ENCODE data around the gene SF3B2.
"Not testable (repeated sequence)": the region's sequence is repeated elsewhere in the genome, so short reads cannot be mapped to it uniquely, and the experiment has no call there.

Gene SF3B2, protein sequence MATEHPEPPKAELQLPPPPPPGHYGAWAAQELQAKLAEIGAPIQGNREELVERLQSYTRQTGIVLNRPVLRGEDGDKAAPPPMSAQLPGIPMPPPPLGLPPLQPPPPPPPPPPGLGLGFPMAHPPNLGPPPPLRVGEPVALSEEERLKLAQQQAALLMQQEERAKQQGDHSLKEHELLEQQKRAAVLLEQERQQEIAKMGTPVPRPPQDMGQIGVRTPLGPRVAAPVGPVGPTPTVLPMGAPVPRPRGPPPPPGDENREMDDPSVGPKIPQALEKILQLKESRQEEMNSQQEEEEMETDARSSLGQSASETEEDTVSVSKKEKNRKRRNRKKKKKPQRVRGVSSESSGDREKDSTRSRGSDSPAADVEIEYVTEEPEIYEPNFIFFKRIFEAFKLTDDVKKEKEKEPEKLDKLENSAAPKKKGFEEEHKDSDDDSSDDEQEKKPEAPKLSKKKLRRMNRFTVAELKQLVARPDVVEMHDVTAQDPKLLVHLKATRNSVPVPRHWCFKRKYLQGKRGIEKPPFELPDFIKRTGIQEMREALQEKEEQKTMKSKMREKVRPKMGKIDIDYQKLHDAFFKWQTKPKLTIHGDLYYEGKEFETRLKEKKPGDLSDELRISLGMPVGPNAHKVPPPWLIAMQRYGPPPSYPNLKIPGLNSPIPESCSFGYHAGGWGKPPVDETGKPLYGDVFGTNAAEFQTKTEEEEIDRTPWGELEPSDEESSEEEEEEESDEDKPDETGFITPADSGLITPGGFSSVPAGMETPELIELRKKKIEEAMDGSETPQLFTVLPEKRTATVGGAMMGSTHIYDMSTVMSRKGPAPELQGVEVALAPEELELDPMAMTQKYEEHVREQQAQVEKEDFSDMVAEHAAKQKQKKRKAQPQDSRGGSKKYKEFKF
- total RNA-seq = 225 to 260 (median 242) reads per million in 4 donors

GRCh38 chr11:66051766-66052663, at the start of gene SF3B2:
SF3B2 (plus strand) TSS chr11:66052364; CDS start chr11:66052385, 21 bp downstream.
- DNase-seq = peak; percentile 92 to 100 (median 95)

DNA sequence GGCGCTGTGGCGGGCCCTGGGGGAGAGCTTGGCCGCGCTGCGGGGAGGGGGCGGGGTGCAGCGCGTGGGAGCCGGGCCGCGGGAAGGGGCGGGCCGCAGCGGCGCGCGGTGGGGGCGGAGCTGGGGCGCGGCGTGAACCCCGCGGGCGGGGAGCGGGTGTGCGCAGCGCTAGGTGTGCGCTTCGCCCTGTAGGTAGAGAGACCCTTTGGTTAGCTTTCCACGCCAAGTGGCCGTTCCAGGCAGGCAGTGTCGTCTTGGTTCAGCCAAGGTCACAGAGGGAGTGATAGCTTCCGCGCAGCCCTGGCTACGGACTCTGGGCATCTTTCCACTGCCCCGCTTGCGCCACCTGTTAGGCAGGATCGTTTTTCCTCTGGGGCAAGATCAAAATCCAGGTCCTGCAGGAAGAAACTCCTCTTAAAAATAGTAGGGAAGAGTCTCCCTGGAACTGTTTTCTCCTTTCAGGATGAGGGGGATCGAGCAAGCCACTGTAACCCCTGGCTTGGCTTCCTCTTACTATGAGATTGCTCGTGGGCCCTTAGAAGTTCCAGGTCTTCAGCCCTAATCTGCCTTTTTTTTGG, 49.4 kb upstream of the SF3B2 start:
- peak in 1 of 5 donors; percentile 78 for DNase-seq

DNA sequence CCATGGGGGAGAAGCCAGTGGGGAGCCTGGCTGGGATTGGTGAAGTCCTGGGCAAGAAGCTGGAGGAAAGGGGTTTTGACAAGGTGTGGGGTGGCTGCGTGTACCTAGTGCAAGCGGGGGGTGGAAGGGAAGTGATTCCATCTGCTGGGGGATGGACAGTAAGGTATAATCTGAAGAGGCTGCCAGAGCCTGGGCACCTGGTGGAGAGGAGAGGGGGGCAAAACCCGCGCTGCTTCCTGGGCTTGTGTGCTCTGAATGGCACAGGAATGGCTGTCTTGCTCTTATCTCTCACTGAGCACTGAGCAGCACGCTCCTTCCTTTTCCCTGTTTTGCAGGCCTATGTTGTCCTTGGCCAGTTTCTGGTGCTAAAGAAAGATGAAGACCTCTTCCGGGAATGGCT, 48.9 kb upstream of the SF3B2 start:
- DNase-seq = no peak

- no peak for DNase-seq
Measured at GRCh38 chr11:66004186-66004585, 48.0 kb upstream of the SF3B2 start.

- no peak for DNase-seq
Measured at GRCh38 chr11:66006134-66006890, 45.9 kb upstream of the SF3B2 start.

DNA sequence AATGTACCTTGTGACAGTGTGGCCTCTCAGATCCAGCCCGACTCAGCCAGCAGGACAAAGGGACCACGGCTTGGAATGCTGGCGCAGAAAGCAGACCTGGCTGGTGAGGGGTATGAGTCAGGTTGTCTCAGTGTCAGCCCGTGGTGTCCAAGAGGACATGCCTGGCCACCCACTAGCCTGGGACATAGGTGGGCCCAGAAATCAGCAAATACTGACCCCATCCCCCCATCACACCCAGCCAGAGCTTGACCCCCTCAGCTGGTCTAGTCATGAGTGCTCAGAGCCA, 45.3 kb upstream of the SF3B2 start:
- DNase-seq = no peak

DNA sequence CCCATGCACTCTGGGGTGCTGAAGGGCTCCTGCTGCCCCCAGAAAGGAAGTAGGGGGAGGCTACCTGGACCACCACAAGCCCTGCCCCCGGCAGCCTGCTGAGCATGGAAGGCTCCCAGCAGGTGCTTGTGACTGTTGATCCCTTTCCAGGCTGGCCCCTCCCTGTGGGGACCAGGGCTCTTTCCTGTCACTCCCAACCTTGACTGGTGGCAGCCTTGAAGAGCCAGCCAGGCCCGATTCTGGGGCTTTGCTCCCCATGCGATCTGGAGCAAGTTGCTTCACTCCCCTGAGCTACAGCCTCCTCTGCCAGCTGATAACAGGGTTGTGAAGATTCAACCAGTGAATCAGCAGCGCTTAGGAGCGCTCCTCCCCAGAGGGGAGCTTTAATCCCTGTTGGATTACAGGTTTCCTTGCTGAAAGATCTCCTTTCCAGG, 44.9 kb upstream of the SF3B2 start:
- no peak for DNase-seq

DNA sequence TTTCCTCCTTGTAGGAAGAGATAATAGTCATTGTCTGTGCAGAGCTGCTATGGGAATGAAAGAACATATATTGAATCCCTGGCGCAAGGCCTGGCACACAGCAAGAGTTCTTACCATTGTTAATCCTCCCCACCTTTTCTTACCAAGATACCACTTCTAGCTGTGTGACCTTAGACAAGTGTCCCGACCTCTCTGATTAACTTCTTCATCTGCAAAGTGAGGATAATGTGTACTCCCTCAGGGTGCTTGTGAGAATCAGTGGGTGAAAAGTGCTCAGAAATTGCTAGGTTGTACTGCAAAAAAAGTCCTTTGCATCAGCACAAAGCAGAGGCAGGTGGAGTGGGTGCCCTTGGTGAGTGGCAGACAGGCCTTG, 44.1 kb upstream of the SF3B2 start:
- no peak for DNase-seq

DNA sequence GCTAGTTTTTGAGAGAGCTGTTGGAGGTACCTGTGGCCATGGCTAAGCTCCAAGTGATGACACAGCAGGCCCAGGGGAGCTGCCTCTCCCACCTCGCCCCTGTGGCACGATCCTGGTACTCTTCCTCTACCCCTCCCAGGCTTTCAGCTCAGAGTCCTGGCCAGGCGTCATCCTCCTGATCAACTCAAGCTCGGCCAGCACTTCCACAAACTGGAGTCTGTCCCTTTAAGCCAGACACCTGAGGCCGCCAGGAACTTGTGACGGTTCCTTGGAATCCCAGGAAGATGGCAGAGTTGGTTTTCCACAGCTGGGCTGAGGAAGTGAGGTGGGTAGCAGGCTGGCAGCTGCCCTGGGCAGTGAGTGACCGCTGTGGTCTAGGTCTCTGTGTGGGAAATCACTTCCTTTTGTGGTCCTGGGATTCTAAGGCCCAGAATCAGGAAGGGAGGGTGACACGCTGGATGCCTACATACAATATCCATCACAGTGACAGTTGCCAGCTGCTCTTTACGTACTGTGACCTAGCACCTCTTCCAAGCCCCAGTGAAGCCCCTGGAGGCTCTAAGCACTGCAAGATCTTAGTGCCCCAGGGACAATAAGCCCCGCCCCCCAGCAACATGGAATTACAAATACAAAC, 43.6 kb upstream of the SF3B2 start:
- no peak for DNase-seq

DNA sequence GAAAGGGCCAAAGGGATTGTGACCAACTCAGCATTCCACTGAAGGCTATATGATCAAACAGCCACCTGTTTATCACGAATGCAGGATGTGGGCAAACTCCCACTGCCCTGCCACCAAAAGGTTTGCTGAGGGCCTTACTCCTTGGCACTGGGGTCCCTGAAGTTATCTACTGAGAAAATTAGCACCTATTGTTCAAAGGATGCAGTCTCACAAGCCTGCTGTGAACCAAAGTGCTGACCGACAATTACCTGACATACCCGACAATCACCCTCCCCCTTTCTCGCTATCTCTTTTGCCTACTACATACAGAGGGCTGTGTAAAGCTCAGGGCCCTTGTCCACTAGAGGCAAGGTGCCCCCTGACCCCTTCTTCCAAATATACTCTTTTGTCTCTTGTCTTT, 42.1 kb upstream of the SF3B2 start:
- DNase-seq = not testable (repeated sequence)

DNA sequence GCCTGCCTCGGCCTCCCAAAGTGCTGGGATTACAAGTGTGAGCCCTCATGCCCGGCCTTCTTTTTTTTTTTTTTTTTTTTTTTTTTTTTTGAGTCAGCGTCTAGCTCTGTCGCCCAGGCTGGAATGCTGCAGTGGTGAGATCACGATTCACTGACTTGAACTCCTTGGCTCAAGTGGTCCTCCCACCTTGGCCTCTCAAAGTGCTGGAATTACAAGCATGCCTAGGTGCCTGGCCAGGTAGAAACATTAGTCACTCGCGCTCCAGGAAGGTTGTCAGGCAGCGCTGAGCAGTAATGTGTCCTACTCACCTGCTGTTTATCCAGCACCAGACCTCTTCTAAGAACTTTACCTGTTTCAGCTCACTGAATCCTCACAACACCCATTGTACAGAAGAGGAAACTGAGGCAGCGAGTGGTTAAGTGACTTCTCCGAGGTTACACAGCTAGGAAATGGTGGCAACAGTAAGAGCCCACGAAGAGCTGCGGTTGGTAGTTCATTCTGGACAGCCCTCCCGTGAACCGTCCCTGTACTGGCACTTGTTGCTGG, 40.9 kb upstream of the SF3B2 start:
- DNase-seq = no peak

DNA sequence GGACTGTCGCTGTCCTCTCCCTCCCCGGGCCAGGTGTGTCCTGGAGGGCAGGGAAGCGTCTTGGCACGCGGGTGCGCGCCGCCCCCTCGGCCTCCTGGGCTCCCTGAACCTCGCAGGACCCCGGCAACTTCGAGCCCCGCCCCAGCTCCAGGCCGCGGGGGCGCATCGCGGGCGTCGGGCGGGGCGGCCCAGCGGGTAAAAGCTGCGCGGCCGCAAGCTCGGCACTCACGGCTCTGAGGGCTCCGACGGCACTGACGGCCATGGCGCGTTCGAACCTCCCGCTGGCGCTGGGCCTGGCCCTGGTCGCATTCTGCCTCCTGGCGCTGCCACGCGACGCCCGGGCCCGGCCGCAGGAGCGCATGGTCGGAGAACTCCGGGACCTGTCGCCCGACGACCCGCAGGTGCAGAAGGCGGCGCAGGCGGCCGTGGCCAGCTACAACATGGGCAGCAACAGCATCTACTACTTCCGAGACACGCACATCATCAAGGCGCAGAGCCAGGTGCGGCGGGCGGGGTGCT, 40.3 kb upstream of the SF3B2 start, which contains the start of gene CST6:
Gene CST6, plus strand, starts transcription at position 224 of the 519 bp plus-strand sequence. Its CDS starts 37 bp downstream, at position 261.
- DNase-seq = no peak

DNA sequence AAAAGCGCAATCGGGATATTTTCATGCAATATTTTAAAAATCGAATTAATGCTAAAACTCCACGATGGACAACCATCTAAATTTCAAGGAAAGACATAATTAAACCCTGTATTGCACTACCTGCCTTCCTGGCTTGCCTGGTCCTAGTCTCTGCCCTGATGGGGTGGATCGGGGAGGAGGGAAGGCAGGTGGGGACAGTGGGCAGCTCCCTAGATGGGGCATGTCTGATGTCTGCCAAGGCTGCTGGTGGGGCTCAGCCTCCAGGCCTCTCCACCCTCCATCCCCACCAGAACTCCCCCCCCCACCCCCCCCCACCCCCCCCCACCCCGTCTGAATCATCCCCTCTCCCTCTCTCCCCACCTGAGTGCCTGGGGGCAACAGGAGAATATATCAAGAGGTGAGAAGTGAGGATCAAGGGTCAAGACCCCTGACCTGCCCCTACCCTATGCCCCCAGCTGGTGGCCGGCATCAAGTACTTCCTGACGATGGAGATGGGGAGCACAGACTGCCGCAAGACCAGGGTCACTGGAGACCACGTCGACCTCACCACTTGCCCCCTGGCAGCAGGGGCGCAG, 39.7 kb upstream of the SF3B2 start:
- DNase-seq = no peak

GRCh38 chr11:66012946-66013761, 39.0 kb upstream of the SF3B2 start:
- DNase-seq = no peak

DNA sequence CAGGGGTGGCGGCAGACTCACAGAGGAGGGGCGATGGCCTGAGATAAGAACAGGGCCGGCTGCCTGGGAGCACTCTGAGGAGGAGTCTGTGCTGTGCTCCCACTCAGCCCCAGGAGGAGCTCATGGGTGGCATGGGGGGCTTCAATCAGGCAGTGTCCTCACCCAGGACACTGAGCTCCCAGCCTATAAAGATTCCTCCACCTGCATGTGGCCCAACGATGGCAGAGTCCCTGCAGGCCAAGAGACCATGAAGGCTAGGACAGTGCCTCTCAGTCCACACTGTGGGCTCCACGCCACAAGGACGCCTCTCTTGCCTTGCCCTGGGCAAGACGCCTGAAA, 38.4 kb upstream of the SF3B2 start:
- no peak for DNase-seq

DNA sequence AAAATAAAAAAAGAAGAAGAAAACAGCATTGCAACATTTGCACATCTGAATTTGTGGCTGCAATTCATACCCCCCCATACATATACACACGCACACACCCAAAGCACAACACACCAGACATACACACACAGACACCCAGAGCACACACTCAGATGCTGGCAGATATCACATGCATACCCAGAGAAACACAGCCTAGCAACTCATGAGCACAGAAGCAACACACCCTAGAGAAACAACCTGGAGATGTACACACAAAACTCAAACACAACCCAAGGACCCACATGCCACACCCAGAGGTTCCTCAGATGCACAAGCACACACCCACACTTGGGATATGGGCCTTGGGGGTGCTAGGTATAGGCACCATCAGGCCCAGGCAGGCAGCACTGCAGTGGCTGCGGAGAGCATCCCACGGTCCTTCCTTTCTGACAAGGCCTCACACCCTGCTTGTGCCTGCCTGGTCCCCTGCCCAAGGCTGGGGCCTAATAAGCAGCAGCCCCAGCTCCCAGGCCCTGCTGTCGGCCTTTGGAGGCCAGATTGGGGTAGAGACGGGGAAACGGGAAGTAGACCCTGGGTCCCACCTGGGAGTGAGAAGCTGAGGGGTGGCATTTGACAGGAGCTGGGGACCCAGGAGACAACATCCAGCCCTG, 37.2 kb upstream of the SF3B2 start:
- DNase-seq = no peak

DNA sequence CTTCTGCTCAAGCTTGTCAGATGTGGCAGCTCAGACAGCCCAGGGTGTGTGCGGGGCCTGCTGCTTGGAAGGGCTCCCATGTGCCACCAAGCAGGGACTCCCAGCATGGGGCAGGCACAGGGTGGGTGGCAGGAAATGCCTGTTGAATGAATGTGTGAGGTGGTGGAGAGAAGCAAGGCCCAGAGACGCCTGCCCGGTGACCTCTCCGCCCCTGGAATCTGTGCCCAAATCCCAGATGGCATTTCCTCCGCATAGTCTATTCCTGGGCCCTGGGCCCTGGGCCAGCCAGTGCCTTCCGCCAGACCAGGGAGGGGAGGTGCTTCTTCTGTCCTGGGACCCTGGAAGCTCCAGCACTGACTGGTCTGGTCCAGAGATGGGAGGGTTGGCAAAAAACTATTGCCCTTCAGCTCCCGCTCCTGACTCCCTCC, 36.7 kb upstream of the SF3B2 start:
- DNase-seq = no peak

DNA sequence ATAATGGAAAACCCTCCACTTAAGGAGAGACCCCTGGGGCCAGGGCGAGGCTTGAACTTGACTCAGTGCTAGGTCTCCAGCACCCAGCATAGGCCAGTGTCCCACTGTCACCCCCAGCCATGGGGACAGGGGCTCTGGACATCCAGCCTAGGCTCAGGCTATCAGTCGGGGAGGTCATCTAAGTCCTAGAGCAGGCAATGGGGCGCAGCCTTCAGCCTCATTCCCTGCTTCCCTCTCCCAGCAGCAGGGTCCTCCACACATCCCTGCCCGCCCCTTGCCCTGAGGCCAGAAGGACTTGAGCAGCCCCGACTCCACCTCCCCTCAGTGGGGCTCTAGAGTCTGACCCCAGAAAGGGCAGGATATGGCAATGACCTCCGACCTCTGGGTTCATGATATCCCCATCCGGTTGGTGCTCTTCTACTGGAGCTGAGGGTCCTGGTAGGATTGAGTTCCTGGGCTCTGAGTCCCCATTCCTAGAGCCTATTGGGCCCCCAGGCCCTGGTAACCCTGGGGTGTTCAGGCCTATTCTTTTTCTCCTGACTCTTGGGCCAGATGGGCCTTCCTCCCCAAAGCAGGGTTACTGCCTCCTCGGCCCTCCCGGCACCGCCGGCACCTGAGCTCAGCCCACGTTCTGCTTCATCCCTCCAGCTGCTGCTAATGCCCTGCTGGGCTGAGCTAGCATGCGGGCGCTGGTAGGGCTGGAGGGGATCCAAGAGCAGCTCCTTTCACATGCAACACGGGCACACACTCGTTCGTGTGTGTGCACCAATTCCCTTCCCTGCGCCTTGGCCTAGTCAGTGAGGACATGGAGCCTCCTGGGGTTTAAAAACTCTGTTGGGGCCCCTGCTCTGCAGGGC, 36.0 kb upstream of the SF3B2 start:
- DNase-seq = no peak
